Right renal cortex interstitium (tissue), 3 donors: ENCODE data around the gene MAOB. TPM values are rescaled to one million over a fixed set of nuclear protein-coding genes. Genes with fewer than 3 reads are reported as not detected.
"Not testable (repeated sequence)": the region's sequence is repeated elsewhere in the genome, so short reads cannot be mapped to it uniquely, and the experiment has no call there.

Experiments
- DNase-seq, 3 donors: peaks; one replicate each; pipeline ENCODE4 v3.0.0-alpha.2; 2013; ENCODE audit warnings: low read depth in 3 of 3, low spot score in 2 of 3
- polyA plus RNA-seq, 3 donors: library from polyadenylated mRNA; unstranded; fragments of 120-200 nt; gene quantifications; one replicate each; pipeline ENCODE4 v1.2.1, GENCODE V29; 2013; ENCODE audit not compliant: insufficient read length in 3 of 3

MAOB gene
- polyA plus RNA-seq = 10 to 100 TPM; 48.7 to 57.5 (median 54.4) TPM

- no peak for DNase-seq
Observed at GRCh38 chrX:43882294-43882681, at the start of gene MAOB. TSS of gene MAOB (minus strand) at chrX:43882450. CDS start at chrX:43882299, 151 bp downstream.

DNA sequence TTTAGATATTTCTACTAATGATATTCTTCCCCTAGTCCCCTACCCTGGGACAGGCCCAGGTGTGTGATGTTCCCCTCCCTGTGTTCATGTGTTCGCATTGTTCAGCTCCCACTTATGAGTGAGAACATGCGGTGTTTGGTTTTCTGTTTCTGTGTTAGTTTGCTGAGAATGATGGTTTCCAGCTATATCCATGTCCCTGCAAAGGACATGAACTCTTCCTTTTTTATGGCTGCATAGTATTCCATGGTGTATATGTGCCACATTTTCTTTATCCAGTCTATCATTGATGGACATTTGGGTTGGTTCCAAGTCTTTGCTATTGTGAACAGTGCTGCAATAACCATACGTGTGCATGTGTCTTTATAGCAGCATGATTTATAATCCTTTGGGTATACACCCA, 39.8 kb upstream of the MAOB start:
- DNase-seq = not testable (repeated sequence)

GRCh38 chrX:43910772-43911171, 28.5 kb upstream of the MAOB start:
- not testable (repeated sequence) for DNase-seq

- no peak for DNase-seq
Observed at GRCh38 chrX:43910012-43910411, 27.8 kb upstream of the MAOB start.

- DNase-seq = no peak
Observed at GRCh38 chrX:43909141-43909540, 26.9 kb upstream of the MAOB start.

DNA sequence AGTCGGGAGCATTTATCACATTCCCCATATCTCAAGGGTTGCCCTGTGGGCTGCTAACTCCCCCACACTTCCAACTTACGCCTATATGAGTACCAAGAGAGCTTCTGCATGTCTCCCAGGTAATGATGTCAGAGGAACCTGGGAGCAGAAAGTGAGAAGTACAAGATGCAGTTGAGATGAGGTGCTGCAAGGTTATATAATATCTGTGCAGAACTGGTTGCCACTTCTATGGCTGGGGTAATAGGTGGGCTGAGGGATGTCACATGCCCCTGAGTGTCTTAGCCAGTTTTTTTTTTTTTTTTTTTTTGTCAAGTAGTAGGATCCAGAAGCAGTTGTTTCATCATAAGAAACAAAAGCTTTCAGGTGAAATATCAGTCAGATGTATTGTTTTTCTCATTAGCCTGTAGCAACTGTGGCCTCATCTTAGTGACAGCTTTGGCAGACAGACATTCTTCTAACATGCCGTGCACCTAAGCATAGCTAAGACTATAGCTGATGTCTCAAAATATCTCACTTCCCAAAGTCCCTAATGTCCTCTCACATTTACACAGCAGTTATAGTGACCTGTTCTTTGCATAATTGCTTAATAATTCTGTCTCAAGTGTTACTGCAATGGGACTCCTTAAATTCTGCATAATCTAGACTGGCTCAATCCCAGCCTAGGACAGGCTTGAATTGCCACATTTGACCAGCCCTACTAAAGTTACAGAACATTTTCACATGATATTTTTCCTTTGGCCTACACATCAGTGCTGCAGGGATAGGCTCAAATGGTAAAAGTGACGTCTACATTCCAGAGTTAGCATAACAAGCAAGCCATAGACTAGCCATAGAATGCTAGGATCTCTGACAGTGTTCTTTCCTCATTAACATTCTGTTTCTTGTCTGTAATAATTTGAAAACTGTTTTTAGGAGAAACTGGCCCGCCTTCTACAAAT, 17.9 kb upstream of the MAOB start:
- DNase-seq = no peak

GRCh38 chrX:43898406-43899035, 16.3 kb upstream of the MAOB start:
- no peak for DNase-seq

DNA sequence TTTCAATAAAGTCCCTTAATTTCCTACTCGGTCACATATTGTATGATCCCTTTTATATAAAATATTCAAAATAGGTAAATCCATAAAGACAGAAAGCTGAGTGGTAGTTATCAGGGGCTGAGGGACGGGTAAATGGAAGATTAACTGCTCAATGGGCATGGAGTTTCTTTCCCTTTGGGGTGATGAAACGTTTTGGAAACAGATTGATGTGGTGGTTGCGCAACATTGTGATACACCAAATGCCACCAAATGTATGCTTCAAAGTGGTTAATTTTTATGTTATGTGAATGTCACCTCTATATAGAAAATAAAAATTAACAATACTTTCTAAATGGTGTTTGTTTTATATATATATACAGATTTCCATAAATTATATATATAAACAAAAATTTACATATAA, 15.0 kb upstream of the MAOB start:
- DNase-seq = no peak

DNA sequence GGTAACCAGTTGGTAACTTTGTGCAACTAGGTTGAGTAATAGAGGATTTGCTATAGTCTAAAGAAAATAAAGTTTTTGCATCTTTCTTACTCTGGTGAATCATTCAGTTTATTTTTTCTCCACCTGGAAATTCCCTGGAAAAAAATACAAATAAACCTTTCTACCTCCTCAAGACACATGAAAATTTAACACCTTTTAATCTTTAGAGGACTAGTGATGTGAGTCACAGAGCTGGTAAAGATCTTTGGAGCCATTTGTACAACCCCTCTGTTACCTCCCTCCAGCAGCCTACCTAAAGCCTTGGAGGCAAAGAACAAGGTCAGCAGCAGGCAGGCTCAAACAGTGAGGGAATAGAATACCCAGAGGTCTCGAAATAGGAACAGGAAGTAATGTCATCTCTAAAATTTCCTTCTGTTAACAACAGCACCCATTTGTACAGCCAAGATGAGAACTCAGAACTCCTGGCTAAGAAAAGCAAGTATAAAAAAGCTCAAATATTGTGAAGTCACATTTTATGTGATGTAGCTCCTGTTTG, 10.2 kb upstream of the MAOB start:
- no peak for DNase-seq

DNA sequence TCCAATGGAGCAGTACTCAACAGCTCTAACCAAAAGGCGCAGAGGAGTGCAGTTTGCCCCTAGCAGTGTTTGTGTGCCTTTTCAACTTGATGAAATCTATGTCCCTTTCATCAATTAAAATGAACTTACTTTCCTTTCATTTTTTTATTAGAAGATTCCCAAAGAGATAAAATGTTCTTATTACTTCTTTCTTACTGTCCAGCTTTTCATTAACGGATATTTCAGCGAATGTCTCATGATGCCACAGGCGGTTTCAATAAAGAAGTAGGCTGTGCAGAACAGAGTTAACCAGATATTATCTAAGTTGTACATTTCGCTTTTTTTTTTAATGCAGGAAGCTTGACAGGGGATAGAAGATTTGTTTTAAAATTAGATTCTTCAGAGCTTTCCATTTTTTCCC, 3.4 kb upstream of the MAOB start:
- no peak for DNase-seq

DNA sequence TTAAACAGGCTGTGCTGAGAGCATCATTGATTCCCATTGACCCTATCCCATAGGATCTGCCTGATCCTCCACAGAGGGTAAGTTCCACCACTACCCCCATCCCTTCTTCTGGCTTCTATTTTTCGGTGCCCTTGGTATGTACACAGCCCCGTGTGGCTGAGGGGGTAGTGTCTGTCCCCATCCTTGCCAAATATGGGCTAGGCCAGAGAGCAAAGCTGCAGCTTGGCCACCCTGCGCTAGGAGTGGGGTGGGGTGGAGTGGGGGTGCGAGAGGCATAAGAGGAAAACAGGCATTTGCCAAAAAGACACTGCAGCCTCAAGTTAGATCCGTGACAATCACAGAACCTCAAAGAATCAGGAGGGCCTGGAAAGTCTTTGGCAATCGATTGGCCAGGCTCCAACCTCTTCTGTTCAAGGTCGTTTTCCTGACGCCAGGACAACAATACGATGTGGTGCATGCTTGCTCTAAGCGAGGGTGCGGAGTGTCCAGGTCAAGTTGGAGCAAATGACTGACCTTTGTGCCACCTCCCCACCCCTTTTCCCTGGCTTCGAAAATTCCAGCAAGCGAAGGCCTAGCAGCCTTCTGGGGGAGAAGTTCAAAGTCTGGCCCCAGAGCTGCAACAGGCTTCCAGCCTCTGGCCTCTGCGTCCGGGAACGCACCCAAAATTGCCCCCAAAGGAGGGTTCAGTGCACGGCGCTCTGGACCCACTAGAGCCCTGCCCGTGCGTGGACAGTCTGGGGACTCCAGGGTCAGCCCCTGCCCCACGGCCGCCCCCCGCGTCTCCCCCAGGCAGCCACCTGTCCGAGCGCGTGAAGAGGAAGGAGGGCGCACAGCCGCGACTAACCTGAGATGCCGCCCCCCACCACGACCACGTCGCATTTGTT, 598 bp downstream of the MAOB start:
- no peak for DNase-seq

GRCh38 chrX:43880425-43880824, 1.8 kb downstream of the MAOB start:
- DNase-seq = no peak

- DNase-seq = no peak
Observed at GRCh38 chrX:43878906-43879526, 3.2 kb downstream of the MAOB start.

GRCh38 chrX:43876680-43877079, 5.6 kb downstream of the MAOB start:
- no peak for DNase-seq

- no peak for DNase-seq
Observed at GRCh38 chrX:43870758-43871419, 11.4 kb downstream of the MAOB start.

DNA sequence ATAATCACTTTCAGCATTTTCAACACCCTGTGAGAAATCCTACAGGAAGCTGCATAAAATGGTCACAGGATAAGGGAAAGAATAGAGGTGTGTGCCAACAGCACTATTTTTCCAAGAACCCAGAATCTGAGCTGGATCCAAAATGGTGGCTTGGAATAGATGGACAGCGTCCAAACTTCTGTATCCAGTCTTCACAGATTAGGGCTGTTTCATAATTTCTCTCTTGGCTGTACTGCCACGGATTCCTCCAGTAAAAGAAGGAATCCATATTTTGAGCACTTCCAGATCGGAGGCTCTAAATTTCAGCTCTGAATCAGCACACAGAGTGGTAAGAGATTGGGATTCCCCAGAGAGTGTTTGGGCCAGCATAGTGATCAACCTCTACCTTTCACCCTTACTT, 12.2 kb downstream of the MAOB start:
- DNase-seq = no peak

DNA sequence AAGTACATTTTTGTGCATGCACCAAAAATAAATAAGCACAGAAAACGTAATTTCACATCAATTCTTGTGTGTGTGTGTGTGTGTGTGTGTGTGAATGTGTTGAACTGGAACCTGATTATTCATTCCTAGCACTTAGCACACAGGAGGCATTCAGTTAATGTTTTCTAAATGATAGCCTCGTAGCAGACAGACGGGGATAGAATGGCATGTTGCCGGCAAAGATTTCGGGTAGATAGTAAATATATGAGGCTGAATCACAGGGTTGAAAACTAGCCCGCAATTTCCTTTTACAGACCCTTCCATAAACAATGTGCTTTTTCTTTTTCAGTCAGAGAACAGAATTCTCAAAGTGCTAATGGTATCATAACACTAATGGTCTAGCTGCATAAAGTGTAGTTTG, 13.5 kb downstream of the MAOB start:
- no peak for DNase-seq

GRCh38 chrX:43866423-43866822, 15.8 kb downstream of the MAOB start:
- no peak for DNase-seq

DNA sequence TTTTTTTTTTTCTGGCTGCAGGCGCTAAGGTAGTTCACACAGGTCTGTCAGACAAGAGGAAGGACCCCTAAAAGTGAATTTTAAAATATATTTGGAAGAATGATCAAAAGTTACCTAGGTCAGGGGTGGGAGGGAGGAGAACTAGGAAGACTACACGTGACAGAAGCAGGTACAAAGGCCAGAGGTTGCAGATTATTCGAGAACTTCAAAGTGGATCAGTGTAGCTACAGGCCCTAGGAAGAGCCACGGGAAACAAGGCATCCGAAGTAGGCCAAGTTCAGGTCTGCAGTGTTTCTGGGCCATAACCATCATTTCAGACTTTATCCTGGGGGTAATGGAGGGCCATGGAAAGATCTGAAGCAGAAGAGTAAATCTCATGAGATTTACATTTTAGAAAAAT, 16.5 kb downstream of the MAOB start:
- DNase-seq = no peak

GRCh38 chrX:43862434-43862833, 19.8 kb downstream of the MAOB start:
- DNase-seq = no peak
